ENCODE results near the gene CSKMT. TPM values are rescaled to one million over a fixed set of nuclear protein-coding genes. Genes with fewer than 3 reads are reported as not detected.
"Not testable (repeated sequence)": the region's sequence is repeated elsewhere in the genome, so short reads cannot be mapped to it uniquely, and the experiment has no call there.

CSKMT gene
- polyA plus RNA-seq, 3 donors = 3.9 to 5.6 (median 4.3) TPM

- no peak for DNase-seq (ENCODE audit: low read depth in 3 of 3, low spot score in 2 of 3)
These were observed 17.4 kb downstream of the CSKMT start for GRCh38 chr11:62682518-62682917.

- DNase-seq (ENCODE audit: low read depth in 3 of 3, low spot score in 2 of 3) = no peak
These were observed 22.6 kb downstream of the CSKMT start for GRCh38 chr11:62687508-62688396.

- no peak for DNase-seq (ENCODE audit: low read depth in 3 of 3, low spot score in 2 of 3)
These were observed 23.4 kb downstream of the CSKMT start for GRCh38 chr11:62688491-62688890.

- DNase-seq (ENCODE audit: low read depth in 3 of 3, low spot score in 2 of 3) = no peak
These were observed 24.5 kb downstream of the CSKMT start, which contains the start of gene LRRN4CL for GRCh38 chr11:62689421-62690183. Gene LRRN4CL (minus strand): TSS chr11:62689530. CDS start chr11:62688508, 1,022 bp downstream.

- not testable (repeated sequence) for DNase-seq (ENCODE audit: low read depth in 3 of 3, low spot score in 2 of 3)
These were observed 28.5 kb downstream of the CSKMT start for GRCh38 chr11:62693624-62694023.

GRCh38 chr11:62694455-62695167 lies 29.5 kb downstream of the CSKMT start:
- DNase-seq (ENCODE audit: low read depth in 3 of 3, low spot score in 2 of 3) = no peak

GRCh38 chr11:62702246-62702645 lies 37.1 kb downstream of the CSKMT start:
- DNase-seq (ENCODE audit: low read depth in 3 of 3, low spot score in 2 of 3) = no peak

GRCh38 chr11:62703921-62704320 lies 38.8 kb downstream of the CSKMT start:
- not testable (repeated sequence) for DNase-seq (ENCODE audit: low read depth in 3 of 3, low spot score in 2 of 3)

GRCh38 chr11:62705413-62705812 lies 40.3 kb downstream of the CSKMT start:
- DNase-seq (ENCODE audit: low read depth in 3 of 3, low spot score in 2 of 3) = no peak

GRCh38 chr11:62705880-62706849 lies 41.1 kb downstream of the CSKMT start:
- DNase-seq (ENCODE audit: low read depth in 3 of 3, low spot score in 2 of 3) = peak in 2 of 3 donors; percentile 82 to 86

- DNase-seq (ENCODE audit: low read depth in 3 of 3, low spot score in 2 of 3) = no peak
These were observed 41.7 kb downstream of the CSKMT start for GRCh38 chr11:62706850-62707247.

GRCh38 chr11:62707277-62707861 lies 42.3 kb downstream of the CSKMT start, which contains the start of the genes BSCL2 and GNG3:
Gene BSCL2 (minus strand): TSS chr11:62707424. CDS start chr11:62707195, 229 bp downstream.
Gene GNG3 (plus strand): TSS chr11:62707676. CDS start chr11:62708296, 620 bp downstream.
- peak in 1 of 3 donors; percentile 75 for DNase-seq (ENCODE audit: low read depth in 3 of 3, low spot score in 2 of 3)

- DNase-seq (ENCODE audit: low read depth in 3 of 3, low spot score in 2 of 3) = no peak
These were observed 43.3 kb downstream of the CSKMT start for GRCh38 chr11:62708392-62708791.

GRCh38 chr11:62708793-62709192 lies 43.7 kb downstream of the CSKMT start:
- DNase-seq (ENCODE audit: low read depth in 3 of 3, low spot score in 2 of 3) = no peak

- peak; percentile 97 for DNase-seq (ENCODE audit: low read depth in 3 of 3, low spot score in 2 of 3)
These were observed 44.3 kb downstream of the CSKMT start for GRCh38 chr11:62709247-62710000.

- DNase-seq (ENCODE audit: low read depth in 3 of 3, low spot score in 2 of 3) = no peak
These were observed 44.9 kb downstream of the CSKMT start for GRCh38 chr11:62710001-62710345.

GRCh38 chr11:62712276-62712812 lies 47.2 kb downstream of the CSKMT start:
- no peak for DNase-seq (ENCODE audit: low read depth in 3 of 3, low spot score in 2 of 3)

GRCh38 chr11:62712861-62713260 lies 47.7 kb downstream of the CSKMT start:
- no peak for DNase-seq (ENCODE audit: low read depth in 3 of 3, low spot score in 2 of 3)
